GM18526 (cell line): ENCODE measurements around the gene PLSCR5.

ENCODE experiments used
- POLR2A ChIP-seq: IDR thresholded peaks from 3 replicates; pipeline ENCODE4 v1.6.1; 2011; ENCODE audit not compliant: insufficient read length; ENCODE audit errors: extremely low read depth

Gene PLSCR5

DNA sequence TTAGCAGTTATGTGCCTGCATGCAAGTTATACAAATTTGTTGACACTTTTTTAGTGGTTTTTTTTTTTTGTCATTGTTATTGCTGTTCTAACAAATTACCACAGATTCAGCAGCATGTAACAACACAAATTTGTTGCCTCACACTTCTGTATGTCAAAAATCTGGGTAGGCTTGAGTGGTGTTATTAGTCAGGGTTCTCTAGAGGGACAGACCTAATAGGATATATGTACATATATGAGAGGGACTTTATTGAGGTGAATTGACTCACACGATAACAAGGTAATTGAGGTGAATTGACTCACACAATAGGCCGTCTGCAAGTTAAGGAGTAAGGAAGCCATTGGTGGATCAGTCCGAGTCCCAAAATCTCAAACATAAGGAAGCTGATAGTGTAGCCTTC is 45.8 kb downstream of the PLSCR5 start:
- TF ChIP-seq POLR2A, result no peak

DNA sequence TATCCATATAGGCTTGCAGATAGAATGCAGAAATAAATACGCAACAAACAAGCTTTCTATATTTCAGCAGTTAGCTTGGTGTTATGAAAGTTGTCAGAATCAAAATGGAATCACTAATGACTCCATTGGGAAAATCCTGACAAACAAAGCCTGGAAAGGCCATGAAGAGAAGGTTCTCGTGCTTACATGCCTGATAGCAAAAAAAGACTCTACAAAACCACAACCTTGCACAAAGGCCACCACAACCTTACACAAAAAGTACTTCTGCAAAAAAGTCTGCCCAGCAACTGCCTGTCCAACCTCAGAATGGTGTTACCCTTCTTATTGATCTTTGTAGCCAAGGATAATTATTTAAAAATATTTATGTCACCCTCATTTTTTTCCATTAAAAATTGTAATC is 46.4 kb downstream of the PLSCR5 start:
- TF ChIP-seq POLR2A, result no peak

DNA sequence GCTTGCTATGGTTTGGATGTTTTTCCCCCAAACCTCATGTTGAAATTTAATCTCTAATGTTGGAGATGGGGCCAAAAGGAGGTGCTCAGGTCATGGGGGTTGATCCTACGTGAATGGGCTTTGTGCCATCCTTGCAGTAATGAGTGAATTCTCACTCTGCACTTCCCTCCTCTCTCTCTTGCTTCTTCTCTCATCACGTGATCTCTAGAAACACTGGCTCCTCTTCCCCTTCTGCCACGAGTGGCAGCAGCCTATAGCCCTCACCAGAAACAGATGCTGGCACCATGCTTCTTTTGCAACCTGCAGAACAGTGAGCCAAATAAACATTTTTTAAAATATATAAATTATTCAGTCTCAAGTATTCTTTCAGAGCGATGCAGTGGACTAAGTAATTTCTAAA is 47.4 kb downstream of the PLSCR5 start:
- no peak for TF ChIP-seq POLR2A

DNA sequence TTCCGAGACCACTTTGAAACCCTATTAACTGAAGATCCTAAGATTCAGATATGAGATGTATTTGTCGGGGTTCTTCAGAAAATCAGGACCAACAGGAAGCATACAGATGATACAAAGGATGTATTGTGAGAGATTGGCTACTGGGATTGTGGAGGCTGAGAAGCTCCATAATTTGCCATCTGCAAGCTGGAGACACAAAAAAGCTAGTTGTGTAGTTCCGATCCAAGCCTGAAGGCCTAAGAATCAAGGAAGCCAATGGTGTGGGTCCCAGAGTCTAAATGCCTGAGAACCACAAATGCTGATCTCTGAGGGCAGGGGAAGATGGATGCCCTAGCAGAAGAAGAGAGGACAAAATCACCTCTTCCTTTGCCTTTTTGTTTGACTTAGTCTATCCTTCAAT is 49.8 kb downstream of the PLSCR5 start:
- no peak for TF ChIP-seq POLR2A

DNA sequence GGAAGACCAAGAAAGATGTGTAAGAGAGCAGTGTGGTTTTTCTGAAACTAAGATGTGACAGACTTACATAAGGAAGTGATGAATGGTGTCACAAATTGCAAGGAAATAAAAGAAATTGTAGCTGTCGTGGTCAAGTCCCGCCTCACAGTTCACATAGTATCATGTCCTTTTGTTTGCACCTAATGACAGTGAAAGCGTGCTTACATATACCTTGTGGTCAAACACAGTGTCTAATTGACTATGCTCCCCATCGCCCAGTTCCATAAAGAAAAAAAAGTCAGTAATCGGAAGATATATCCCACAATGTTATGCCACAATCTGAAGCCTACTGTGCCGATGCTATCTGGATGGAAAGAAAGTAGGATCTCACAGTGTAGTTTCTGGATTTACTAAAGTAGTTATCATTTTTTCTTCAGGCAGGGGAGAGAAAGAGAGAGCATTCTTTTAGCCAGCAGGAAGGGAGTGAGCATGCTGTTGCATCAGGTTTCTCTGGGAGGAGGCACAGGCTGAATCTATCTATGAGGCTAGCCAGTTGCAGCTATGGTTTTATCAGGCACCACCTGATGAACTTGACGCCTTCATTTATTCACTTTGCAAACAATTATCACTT is 50.9 kb downstream of the PLSCR5 start:
- TF ChIP-seq POLR2A, result no peak

DNA sequence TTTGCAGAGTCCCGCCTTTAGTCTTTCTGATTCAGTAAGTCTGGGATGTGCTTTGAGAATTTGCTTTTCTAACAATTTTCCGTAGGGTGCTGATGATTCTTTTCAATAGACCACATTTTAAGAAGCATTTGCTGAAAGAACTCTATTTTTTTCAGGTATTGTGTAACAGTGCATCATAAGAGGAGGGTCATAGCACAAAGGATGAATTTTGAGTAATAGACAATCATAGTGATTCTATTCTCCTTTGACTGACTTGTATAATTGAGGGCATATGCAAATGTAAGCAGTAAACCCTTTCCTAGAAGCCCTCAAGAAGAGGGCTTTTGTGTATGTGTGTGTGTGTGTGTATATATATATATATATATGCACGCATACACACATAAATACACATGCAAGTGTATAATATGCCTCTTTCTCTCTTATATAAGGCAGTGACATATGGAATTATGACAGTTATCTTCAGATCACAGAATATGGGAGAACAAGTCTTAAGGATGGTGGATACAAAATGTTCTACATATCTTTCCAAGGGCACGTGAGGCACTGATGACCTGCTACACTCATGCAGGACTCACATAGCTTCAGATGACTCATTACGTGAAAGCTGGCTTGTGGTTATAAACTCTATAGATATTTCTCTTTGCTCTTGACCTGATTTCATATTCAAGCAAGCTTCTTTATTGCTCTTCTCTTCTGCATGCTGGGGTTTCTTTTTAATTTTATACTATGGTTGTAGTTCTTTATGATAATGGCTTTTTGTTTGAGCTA is 54.2 kb downstream of the PLSCR5 start:
- TF ChIP-seq POLR2A, result no peak

DNA sequence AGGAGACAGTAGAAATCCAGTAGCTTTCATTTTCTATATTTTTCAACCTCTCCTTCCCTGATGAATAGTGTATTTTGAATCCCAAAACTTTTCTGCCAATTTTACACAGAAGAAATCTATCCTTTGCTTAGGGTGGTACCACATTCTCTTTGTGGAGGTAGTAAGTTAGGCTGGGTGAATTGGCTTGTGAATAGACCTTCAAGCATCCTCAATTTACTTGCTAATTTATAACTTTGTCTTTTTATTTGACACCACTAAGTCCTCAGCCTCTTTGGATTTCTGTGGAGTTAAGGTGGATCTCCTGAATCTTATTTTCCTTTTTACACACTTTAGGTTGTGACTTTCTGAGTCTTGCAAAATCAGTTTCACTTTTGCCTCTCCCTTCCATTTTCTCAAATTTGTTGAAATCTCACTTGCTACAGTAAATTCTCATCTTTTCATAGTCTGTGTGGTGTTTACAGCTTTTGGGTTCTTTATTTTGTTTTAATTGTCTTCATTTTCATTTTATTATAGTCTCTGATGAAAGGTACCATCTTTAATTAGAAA is 55.0 kb downstream of the PLSCR5 start:
- TF ChIP-seq POLR2A, result no peak

DNA sequence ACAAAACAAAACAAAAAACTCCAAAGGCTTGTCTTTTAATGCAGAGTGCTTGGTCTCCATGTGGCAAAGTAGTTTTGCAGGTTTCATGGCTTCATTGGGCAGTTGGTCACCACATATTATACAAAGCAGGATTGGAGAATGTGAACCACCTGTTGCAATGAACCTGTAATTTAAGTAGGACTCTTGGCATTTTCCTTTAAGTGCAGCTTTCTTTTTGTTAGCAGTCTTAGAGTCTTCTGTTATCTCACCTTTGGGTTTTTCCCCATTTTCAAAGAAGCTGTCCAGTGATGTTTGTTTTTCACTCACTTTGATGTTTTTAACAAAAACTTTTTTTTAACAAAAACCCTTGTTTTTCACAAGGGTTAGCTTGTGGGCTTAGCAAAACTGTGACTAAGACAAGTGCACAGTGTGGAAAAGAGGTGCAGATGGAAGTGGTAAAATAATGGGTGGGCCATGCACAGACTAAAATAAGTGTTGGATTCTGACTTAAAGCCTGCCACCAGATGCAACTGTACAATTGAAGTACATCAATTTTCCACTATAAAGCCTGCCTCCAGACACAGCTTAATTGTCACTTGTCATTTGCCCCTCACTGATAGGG is 57.8 kb downstream of the PLSCR5 start:
- TF ChIP-seq POLR2A, result no peak

DNA sequence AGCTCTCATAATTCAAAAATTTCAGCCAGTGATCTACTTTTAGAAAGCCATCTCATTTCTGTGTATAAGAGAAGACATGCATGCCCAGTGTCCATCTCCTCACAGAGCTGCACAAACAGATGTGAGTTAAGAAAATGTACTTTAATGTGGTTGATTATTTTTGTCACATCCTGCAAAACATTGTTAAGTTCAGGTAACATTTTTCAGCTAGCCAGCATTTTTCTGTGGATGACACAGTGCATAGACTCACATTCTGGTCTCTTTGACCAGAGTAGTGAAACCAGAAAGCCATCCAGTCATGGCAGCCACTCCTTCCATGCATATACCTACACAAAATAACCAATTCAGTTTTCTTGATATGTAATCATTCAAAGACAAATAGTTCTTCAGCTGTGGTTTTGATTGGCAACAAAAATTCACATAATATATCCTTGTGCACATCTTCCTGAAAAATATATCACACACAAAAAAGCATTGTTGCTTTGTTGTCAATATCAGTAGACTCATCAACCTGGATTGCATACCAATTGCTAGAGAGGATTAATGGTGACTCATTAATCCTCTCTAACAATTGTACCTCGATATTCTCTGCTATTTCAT is 58.7 kb downstream of the PLSCR5 start:
- no peak for TF ChIP-seq POLR2A

DNA sequence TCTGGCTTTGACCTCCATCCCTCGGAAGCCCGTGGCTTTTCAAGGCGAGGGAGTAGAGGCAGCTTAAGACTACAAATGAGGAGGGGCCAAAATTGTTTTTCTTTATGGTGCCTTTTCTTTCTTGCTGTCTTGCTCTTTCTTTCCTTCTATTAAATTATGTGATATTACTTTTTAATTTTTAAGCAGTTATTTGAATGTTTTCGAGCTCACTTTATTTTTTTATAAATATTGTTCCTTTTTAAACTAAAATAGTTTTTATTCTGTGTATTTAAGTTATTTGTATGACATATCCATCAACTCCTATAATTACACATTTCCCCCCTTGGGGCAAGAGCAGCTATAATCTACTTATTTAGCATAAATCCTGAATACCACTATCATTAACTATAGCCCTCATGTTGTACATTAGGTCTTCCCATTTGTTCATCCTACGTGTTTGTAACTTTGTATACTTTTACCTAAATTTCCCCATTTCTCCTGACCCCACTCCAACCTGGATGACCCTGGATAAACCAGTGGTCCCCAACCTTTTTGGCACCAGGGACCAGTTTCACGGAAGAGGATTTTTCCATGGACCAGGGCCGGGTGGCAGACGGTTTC is 60.1 kb downstream of the PLSCR5 start:
- TF ChIP-seq POLR2A, result no peak

DNA sequence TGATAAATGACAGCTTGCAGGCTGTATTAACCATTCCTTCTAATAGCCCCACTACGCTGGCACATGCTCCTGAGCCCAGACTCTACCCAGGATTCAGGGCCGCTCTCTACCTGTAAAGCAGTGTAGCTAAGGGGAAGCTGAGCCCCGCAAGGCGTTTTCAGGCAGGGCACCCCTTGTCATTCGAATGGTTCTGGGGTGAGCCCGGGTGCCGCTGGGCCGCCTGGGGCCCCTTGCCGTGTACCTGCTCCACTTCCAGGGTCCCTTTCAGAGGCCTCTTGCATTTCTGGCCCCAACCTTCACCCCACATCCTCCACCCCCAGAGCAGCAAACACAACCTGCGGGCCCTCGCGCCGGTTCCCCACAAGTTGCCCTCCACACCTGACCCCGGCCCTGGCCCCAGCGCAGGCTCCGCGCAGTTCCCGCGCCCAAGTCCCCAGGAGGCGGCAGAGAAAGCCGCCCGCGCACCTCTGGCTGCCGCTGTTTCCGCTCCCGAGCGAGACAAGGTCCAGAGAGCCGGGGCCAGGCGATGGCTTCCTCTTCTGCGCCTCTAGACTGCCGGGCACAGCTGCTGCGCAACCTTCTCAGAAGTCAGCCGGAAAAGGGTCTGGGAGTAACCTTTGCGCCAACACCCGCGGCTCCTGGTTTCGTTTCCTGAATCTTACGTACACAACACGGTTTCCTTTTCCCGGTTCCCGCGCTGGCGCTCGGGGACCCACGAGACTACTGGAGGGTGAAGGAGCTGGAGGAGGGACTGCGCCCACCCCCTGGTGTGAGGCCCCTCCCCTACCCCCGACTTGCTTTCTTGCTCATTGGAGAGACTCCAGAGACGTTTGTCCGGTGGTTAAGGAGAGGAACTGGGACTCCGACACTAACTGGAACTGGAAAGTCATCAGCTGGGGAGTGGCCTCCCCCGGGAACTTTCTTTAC is 60.9 kb downstream of the PLSCR5 start, which contains the start of gene PLSCR1:
Gene PLSCR1 (minus strand): TSS at position 606 of the 927 bp plus-strand sequence. CDS start 8,055 bp downstream, outside the sequence.
- TF ChIP-seq POLR2A, result peak; percentile 75

DNA sequence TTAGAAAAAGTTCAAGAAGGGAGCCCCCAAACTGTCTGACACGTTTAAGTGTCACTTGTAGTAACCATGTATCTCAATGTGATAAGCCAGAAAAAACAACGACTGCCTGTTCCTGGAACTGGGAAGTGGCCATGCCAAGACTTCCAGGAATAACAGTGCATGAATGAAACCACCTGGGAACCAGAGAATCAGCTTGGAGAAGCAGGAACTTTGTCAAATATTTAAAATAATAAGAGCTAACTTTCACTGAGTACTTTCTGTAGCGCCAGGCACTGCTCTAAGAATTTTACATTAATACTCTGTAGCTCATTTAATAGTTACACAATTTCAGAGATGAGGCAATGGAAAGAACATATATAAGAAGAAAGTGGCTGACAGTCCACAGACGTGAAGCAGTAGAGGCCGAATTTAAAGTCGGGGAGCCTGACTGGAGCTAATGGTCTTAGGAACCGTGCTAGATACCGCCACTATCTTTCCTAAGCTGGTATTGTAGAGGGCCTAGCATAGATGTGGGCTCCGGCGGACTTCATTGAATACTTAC is 61.6 kb downstream of the PLSCR5 start:
- TF ChIP-seq POLR2A, result no peak

DNA sequence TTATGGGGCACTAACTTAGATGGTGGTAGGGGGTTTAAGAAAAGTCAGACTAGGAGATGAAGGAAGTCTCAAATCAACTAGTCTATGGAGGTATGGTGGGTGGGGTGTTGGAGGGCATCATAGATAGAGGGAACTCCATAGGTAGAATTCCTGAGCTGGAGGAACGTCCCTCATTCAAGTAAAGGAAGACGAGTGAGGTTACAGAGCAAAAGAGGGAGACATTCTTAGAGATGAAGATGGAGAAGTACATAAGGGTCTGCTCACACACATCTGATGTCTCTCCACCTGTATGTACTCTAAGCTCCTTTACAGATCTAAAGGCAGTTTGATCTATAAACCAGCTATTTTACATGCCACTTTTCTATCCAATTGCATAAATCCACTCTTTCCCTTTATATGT is 62.2 kb downstream of the PLSCR5 start:
- no peak for TF ChIP-seq POLR2A

DNA sequence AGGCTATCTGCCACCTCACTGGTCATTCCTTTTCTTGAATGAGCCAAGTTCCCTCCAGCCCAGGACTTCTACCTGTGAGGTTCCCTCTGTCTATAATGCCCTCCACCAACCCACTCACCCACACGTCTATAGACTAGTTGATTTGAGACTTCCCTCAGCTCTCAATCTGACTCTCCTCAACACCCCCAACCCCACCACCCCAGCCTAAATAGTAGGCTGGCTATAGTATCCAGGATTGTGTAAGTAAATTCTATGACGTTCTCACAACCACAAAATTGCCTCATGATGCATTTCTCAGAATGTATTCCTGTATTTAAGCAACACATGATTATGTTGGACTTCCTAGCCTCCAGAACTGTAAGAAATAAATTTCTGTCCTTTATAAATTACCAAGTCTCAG is 63.0 kb downstream of the PLSCR5 start:
- TF ChIP-seq POLR2A, result no peak
